ENCODE data around the gene PODN.

PODN gene

GRCh38 chr1:53069663-53070327 is 7.8 kb downstream of the PODN start:
- TF ChIP-seq, protein P1, sequence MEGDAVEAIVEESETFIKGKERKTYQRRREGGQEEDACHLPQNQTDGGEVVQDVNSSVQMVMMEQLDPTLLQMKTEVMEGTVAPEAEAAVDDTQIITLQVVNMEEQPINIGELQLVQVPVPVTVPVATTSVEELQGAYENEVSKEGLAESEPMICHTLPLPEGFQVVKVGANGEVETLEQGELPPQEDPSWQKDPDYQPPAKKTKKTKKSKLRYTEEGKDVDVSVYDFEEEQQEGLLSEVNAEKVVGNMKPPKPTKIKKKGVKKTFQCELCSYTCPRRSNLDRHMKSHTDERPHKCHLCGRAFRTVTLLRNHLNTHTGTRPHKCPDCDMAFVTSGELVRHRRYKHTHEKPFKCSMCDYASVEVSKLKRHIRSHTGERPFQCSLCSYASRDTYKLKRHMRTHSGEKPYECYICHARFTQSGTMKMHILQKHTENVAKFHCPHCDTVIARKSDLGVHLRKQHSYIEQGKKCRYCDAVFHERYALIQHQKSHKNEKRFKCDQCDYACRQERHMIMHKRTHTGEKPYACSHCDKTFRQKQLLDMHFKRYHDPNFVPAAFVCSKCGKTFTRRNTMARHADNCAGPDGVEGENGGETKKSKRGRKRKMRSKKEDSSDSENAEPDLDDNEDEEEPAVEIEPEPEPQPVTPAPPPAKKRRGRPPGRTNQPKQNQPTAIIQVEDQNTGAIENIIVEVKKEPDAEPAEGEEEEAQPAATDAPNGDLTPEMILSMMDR (IDR thresholded peaks at IDR 0.05; ENCODE audit: extremely low read depth, missing control alignments), result no peak
- no peak for DNase-seq (ENCODE audit: low spot score)

DNA sequence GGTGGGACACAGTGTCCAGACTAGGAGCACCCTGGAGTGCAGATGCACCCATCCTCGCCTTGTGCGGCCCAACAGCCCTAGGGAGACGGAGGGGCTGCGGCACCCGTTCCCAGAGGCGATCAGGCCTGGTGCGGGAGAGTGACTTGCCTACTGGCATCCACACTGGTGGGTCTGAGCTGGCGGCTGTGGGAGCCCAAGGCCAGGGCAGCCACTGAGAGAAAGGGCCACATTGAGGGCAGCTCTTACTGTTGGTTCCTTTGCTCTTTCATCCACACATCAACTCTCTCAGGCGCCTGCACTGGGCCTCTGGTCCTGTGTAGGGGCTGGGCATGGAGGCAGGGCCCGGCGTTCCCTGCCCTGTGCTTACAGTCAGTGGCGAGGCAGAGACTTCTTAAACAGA is 8.6 kb downstream of the PODN start:
- TF ChIP-seq, protein P1 (IDR thresholded peaks at IDR 0.05; ENCODE audit: extremely low read depth, missing control alignments), result no peak
- DNase-seq (ENCODE audit: low spot score), result no peak

DNA sequence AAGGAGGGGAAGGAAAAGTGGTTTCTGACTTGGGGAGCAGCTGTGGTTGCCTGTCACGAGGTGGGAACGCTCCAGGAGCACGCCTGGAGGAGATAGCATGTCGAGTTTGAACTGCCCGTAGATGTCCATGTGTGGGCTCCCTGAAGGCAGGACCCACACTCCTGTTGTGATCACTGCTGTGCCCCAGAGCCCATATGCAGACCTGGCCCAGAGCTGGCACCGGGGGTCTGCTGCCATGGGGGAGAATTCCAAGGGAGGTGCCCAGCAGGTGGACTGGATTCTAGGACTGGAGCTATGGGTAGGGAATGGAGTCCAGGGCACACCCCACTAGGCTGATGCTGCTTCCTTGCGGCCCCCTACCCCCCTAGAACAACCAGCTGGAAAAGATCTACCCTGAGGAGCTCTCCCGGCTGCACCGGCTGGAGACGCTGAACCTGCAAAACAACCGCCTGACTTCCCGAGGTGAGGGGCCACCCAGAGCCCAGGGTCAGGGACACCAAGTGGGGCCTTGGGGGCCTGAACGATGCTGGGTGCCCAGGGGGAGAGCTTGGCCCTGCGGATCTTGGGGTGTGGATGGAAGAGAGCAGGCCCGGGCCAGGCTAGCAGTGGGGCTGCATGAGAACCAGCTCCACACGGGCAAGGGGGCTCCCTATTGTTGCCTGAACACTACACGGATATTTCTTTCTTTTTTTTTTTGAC is 9.3 kb downstream of the PODN start:
- no peak for DNase-seq (ENCODE audit: low spot score)
- TF ChIP-seq, protein P1 (IDR thresholded peaks at IDR 0.05; ENCODE audit: extremely low read depth, missing control alignments), result no peak

GRCh38 chr1:53071915-53072314 is 9.9 kb downstream of the PODN start:
- TF ChIP-seq, protein P1 (IDR thresholded peaks at IDR 0.05; ENCODE audit: extremely low read depth, missing control alignments), result no peak
- DNase-seq (ENCODE audit: low spot score), result no peak

DNA sequence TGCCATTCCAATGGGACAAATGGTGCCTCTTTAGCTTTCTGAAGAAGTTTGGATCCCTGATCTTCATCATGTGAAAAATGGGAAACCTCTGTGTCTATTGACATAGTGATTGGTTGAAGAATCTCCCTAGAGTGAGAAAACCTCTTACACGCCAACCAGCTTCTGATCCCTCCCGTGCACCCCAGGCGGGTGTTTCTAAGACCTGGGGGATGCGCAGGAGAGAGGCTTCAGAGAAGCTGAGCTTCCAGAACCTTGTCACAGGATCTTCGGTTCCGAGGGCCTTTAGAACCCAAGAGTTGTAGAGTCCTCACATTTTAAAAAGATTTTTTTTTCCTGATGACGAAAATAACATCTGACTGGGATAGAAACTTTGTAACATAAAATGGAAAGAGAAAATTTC is 11.3 kb downstream of the PODN start:
- TF ChIP-seq, protein P1 (IDR thresholded peaks at IDR 0.05; ENCODE audit: extremely low read depth, missing control alignments), result no peak
- no peak for DNase-seq (ENCODE audit: low spot score)

- TF ChIP-seq, protein P1 (IDR thresholded peaks at IDR 0.05; ENCODE audit: extremely low read depth, missing control alignments), result no peak
- DNase-seq (ENCODE audit: low spot score), result no peak
Observed at GRCh38 chr1:53073868-53074311, 11.9 kb downstream of the PODN start.

DNA sequence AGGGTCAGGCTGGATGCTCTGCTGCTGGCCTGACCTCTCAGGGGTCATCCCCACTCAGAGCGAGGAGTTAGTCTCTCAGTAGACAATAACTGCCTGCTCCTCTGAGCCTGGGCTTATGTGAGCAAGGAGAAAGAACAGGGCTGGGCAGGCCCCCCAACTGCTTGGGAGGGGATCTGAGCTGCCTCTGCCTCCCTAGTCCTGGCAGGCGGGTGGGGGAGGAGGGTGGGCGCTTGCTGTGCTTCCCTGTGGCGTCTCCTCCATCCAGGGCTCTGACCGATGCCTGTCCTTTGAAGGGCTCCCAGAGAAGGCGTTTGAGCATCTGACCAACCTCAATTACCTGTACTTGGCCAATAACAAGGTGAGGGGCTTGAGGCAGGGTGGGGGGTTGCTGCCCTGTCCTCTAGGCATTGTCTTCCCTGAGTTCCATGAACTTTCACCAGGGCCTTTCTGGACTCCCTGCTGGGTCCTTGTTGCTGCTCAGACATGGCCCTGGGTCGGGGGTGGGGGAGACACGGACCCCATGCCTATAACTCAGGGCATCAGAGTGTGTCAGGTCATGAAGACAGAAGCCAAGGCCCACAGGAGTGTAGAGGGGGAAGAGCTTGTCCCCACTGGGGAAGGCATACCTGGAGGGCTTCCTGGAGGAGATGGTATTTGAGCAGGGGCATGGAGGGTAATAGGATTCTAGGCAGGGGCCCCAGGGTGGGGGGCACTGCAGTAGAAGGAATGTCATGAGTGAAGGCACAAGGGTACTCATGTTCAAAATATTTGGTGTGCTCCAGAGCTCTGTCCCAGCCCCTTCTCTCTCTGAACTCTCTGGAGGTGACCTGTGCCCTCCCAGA is 12.5 kb downstream of the PODN start:
- TF ChIP-seq, protein P1 (IDR thresholded peaks at IDR 0.05; ENCODE audit: extremely low read depth, missing control alignments), result no peak
- no peak for DNase-seq (ENCODE audit: low spot score)

Data from GM20000 (cell line).